NT2/D1 (cell line): ENCODE results near the gene BAZ2B.

Source experiments
- DNase-seq: peaks from one replicate; pipeline ENCODE4 v3.0.0-alpha.2; 2011; ENCODE audit warnings: low read depth, low spot score
- H3K27me3 ChIP-seq: 2 replicates; pipeline ENCODE4 v1.6.0; 2011; ENCODE audit warnings: mild to moderate bottlenecking; ENCODE audit not compliant: insufficient read length, insufficient read depth
- H3K36me3 ChIP-seq: 2 replicates; pipeline ENCODE4 v1.6.1; 2011; ENCODE audit warnings: mild to moderate bottlenecking, low read length, mixed read lengths; ENCODE audit not compliant: insufficient read depth, insufficient read length
- H3K4me1 ChIP-seq: 2 replicates; pipeline ENCODE4 v1.5.1; 2011; ENCODE audit not compliant: insufficient read depth, insufficient read length
- H3K4me3 ChIP-seq: 2 replicates; pipeline ENCODE4 v1.5.1; 2011; ENCODE audit warnings: low read depth; ENCODE audit not compliant: insufficient read length
- H3K9ac ChIP-seq: 2 replicates; pipeline ENCODE4 v1.6.0; 2011; ENCODE audit warnings: low read depth; ENCODE audit not compliant: insufficient read length
- H3K9me3 ChIP-seq: 2 replicates; pipeline ENCODE4 v1.5.1; 2011; ENCODE audit warnings: mild to moderate bottlenecking, low read length; ENCODE audit not compliant: insufficient read depth
- SUZ12 ChIP-seq: IDR thresholded peaks from 2 replicates; pipeline ENCODE4 v1.6.1; 2011; ENCODE audit not compliant: insufficient read length, insufficient read depth; ENCODE audit errors: extremely low read depth
- YY1 ChIP-seq: IDR thresholded peaks from 2 replicates; pipeline ENCODE4 v1.6.1; 2011; ENCODE audit not compliant: insufficient read length, insufficient read depth
- ZNF274 ChIP-seq: IDR thresholded peaks from 2 replicates; pipeline ENCODE4 v1.6.1; 2011; ENCODE audit warnings: mild to moderate bottlenecking, low read depth, low read length

BAZ2B gene

GRCh38 chr2:159351977-159352376 is 264.4 kb downstream of the BAZ2B start:
- no peak overlapping the region for H3K4me3 ChIP-seq
- H3K4me1 ChIP-seq, result no peaks in the 10 kb centered on the region
- no peak overlapping the region for H3K9ac ChIP-seq
- no peaks in the 10 kb centered on the region for H3K27me3 ChIP-seq
- TF ChIP-seq YY1 (no peak), SUZ12 (no peak), ZNF274 (no peak)
- peaks cover 22% of the 10 kb centered on the region for H3K36me3 ChIP-seq
- no peaks in the 10 kb centered on the region for H3K9me3 ChIP-seq
- DNase-seq, result no peak

GRCh38 chr2:159349674-159350299 is 266.6 kb downstream of the BAZ2B start:
- no peaks in the 10 kb centered on the region for H3K27me3 ChIP-seq
- no peak overlapping the region for H3K9ac ChIP-seq
- TF ChIP-seq YY1 (no peak), SUZ12 (no peak), ZNF274 (no peak)
- no peak overlapping the region for H3K4me3 ChIP-seq
- peaks cover 24% of the 10 kb centered on the region for H3K36me3 ChIP-seq
- no peak for DNase-seq
- H3K4me1 ChIP-seq, result no peaks in the 10 kb centered on the region
- no peaks in the 10 kb centered on the region for H3K9me3 ChIP-seq

GRCh38 chr2:159326569-159327255 is 289.6 kb downstream of the BAZ2B start:
- Histone ChIP-seq H3K36me3 (peaks cover 7% of the 10 kb centered on the region), H3K4me1 (no peaks in the 10 kb centered on the region), H3K9me3 (no peaks in the 10 kb centered on the region), H3K27me3 (no peaks in the 10 kb centered on the region), H3K4me3 (no peak overlapping the region), H3K9ac (no peak overlapping the region)
- TF ChIP-seq ZNF274, result no peak
- no peak for TF ChIP-seq YY1
- no peak for TF ChIP-seq SUZ12
- DNase-seq, result no peak

GRCh38 chr2:159322419-159322818 is 293.9 kb downstream of the BAZ2B start:
- Histone ChIP-seq H3K36me3 (peaks cover 4% of the 10 kb centered on the region), H3K4me1 (no peaks in the 10 kb centered on the region), H3K27me3 (no peaks in the 10 kb centered on the region), H3K4me3 (no peak overlapping the region), H3K9ac (no peak overlapping the region), H3K9me3 (no peaks in the 10 kb centered on the region)
- no peak for DNase-seq
- TF ChIP-seq ZNF274 (no peak), SUZ12 (no peak), YY1 (no peak)

GRCh38 chr2:159317392-159318088 is 298.8 kb downstream of the BAZ2B start:
- H3K4me1 ChIP-seq, result no peaks in the 10 kb centered on the region
- H3K27me3 ChIP-seq, result no peaks in the 10 kb centered on the region

GRCh38 chr2:159307942-159308341 is 308.4 kb downstream of the BAZ2B start:
- Histone ChIP-seq H3K9me3 (no peaks in the 10 kb centered on the region), H3K36me3 (no peaks in the 10 kb centered on the region), H3K4me1 (no peaks in the 10 kb centered on the region), H3K4me3 (no peak overlapping the region), H3K9ac (no peak overlapping the region), H3K27me3 (no peaks in the 10 kb centered on the region)
- TF ChIP-seq YY1 (no peak), ZNF274 (no peak), SUZ12 (no peak)
- no peak for DNase-seq

More at GRCh38 chr2:159317392-159318088, 298.8 kb downstream of the BAZ2B start:
- H3K4me3 ChIP-seq, result no peak overlapping the region
- H3K9me3 ChIP-seq, result no peaks in the 10 kb centered on the region
- DNase-seq, result no peak
- H3K36me3 ChIP-seq, result peaks cover 4% of the 10 kb centered on the region
- H3K9ac ChIP-seq, result no peak overlapping the region
- no peak for TF ChIP-seq YY1
- TF ChIP-seq SUZ12, result no peak
- no peak for TF ChIP-seq ZNF274

- H3K4me1 ChIP-seq, result no peaks in the 10 kb centered on the region
- DNase-seq, result no peak
- H3K9me3 ChIP-seq, result peaks cover 18% of the 10 kb centered on the region; the same call in 1 of the 2 replicates
- no peaks in the 10 kb centered on the region for H3K36me3 ChIP-seq
- TF ChIP-seq YY1, result no peak
- TF ChIP-seq SUZ12, result no peak
- no peak for TF ChIP-seq ZNF274
- no peak overlapping the region for H3K9ac ChIP-seq
- no peaks in the 10 kb centered on the region for H3K27me3 ChIP-seq
- H3K4me3 ChIP-seq, result no peak overlapping the region
Observed at GRCh38 chr2:159300586-159300985, 315.8 kb downstream of the BAZ2B start.
